Ascending aorta (tissue), 2 donors: Measurements from ENCODE around the gene SGSH. TPM values are rescaled to one million over a fixed set of nuclear protein-coding genes. Genes with fewer than 3 reads are reported as not detected.

Source experiments
- DNase-seq, 2 donors: peaks; one replicate each; pipeline ENCODE4 v3.0.0-alpha.2; 2019; ENCODE audit warnings: low spot score in 2 of 2
- H3K27ac ChIP-seq, 2 donors: fragments of 200-600 bp; sonication (generic); one replicate each; pipeline ENCODE4 v1.5.1; 2016 to 2017; ENCODE audit warnings: mild to moderate bottlenecking in 1 of 2
- H3K27me3 ChIP-seq: fragments of 200-600 bp; sonication (generic); one replicate; pipeline ENCODE4 v1.5.1; 2017
- H3K36me3 ChIP-seq, 2 donors: fragments of 200-600 bp; sonication (generic); one replicate each; pipeline ENCODE4 v1.5.1; 2016
- H3K4me1 ChIP-seq, 2 donors: fragments of 200-600 bp; sonication (generic); one replicate each; pipeline ENCODE4 v1.5.1; 2016 to 2017; ENCODE audit warnings: mild to moderate bottlenecking in 1 of 2
- H3K4me3 ChIP-seq, 2 donors: fragments of 200-600 bp; sonication (generic); one replicate each; pipeline ENCODE4 v1.5.1; 2016 to 2017; ENCODE audit warnings: mild to moderate bottlenecking in 1 of 2
- H3K9me3 ChIP-seq, 2 donors: fragments of 200-600 bp; sonication (generic); one replicate each; pipeline ENCODE4 v1.5.1; 2016
- intact Hi-C: fragments of 100-400 bp; cut with DNase I; formaldehyde crosslinking; loops from one replicate; pipeline ENCODE4 v1.15.1; 2023
- total RNA-seq: library from RNA; depleted of rRNA; stranded (reverse); fragments of >200 nt; gene quantifications from one replicate; pipeline ENCODE4 v1.1.0, GENCODE V29; 2016
- TF ChIP-seq, protein P1 (sequence below), 3 experiments: fragments of 200-600 bp in 2 of 3; fragments of 450-650 bp in 1 of 3; sonication (generic) in 2 of 3; IDR thresholded peaks; one replicate each; pipeline ENCODE4 v1.5.1; 2016 to 2019; ENCODE audit warnings: antibody characterized with exemption in 3 of 3, mild to moderate bottlenecking in 1 of 3, moderate library complexity in 1 of 3

Gene SGSH
- total RNA-seq, 1 donor from 2014 or later: 50.9 TPM

- intact Hi-C loops: no loop called here
- TF ChIP-seq, protein P1, sequence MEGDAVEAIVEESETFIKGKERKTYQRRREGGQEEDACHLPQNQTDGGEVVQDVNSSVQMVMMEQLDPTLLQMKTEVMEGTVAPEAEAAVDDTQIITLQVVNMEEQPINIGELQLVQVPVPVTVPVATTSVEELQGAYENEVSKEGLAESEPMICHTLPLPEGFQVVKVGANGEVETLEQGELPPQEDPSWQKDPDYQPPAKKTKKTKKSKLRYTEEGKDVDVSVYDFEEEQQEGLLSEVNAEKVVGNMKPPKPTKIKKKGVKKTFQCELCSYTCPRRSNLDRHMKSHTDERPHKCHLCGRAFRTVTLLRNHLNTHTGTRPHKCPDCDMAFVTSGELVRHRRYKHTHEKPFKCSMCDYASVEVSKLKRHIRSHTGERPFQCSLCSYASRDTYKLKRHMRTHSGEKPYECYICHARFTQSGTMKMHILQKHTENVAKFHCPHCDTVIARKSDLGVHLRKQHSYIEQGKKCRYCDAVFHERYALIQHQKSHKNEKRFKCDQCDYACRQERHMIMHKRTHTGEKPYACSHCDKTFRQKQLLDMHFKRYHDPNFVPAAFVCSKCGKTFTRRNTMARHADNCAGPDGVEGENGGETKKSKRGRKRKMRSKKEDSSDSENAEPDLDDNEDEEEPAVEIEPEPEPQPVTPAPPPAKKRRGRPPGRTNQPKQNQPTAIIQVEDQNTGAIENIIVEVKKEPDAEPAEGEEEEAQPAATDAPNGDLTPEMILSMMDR (IDR thresholded peaks at IDR 0.05): no peak
- no peaks in the 10 kb centered on the region for H3K4me1 ChIP-seq
- no peaks in the 10 kb centered on the region for H3K27me3 ChIP-seq
- no peak overlapping the region for H3K4me3 ChIP-seq
- no peak for DNase-seq
- no peak overlapping the region for H3K27ac ChIP-seq
- no peaks in the 10 kb centered on the region for H3K36me3 ChIP-seq
- H3K9me3 ChIP-seq: no peaks in the 10 kb centered on the region
Observed at GRCh38 chr17:80181431-80181830, 38.7 kb downstream of the SGSH start.

- no peaks in the 10 kb centered on the region for H3K4me1 ChIP-seq
- intact Hi-C loops: no loop called here
- no peaks in the 10 kb centered on the region for H3K36me3 ChIP-seq
- no peak for DNase-seq
- H3K27me3 ChIP-seq: no peaks in the 10 kb centered on the region
- no peak overlapping the region for H3K4me3 ChIP-seq
- TF ChIP-seq, protein P1 (IDR thresholded peaks at IDR 0.05): no peak
- H3K27ac ChIP-seq: no peak overlapping the region
- no peaks in the 10 kb centered on the region for H3K9me3 ChIP-seq
Observed at GRCh38 chr17:80180192-80180591, 39.9 kb downstream of the SGSH start.

GRCh38 chr17:80177986-80178595 lies 42.0 kb downstream of the SGSH start:
- intact Hi-C loops: no loop called here
- no peak overlapping the region for H3K27ac ChIP-seq
- TF ChIP-seq, protein P1 (IDR thresholded peaks at IDR 0.05): no peak
- H3K9me3 ChIP-seq: no peaks in the 10 kb centered on the region
- H3K27me3 ChIP-seq: no peaks in the 10 kb centered on the region
- H3K4me1 ChIP-seq: no peaks in the 10 kb centered on the region
- no peak for DNase-seq
- no peak overlapping the region for H3K4me3 ChIP-seq
- no peaks in the 10 kb centered on the region for H3K36me3 ChIP-seq

DNA sequence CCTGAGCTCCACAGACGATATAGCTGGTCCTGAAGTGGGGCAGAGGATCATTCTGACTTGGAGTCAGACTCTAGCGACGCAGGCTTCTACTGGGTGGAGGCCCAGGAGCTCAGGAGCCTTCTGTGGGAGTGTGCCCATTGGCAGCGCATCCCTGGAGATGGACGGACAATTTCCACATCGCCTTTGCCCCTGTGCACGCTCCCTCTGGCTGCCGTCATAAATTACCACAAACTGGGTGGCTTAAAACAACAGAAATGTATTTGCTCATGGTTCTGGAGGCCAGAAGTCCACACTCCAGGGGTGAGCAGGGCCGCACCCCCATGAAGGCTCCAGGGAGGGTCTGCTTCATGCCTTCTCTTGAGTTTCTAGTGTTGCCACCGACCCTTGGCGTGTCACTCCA lies 43.4 kb downstream of the SGSH start:
- no peaks in the 10 kb centered on the region for H3K9me3 ChIP-seq
- H3K27me3 ChIP-seq: no peaks in the 10 kb centered on the region
- H3K27ac ChIP-seq: no peak overlapping the region
- H3K4me1 ChIP-seq: no peaks in the 10 kb centered on the region
- H3K36me3 ChIP-seq: no peaks in the 10 kb centered on the region
- H3K4me3 ChIP-seq: no peak overlapping the region
- DNase-seq: no peak
- TF ChIP-seq, protein P1 (IDR thresholded peaks at IDR 0.05): no peak
- intact Hi-C loops: no loop called here

- intact Hi-C loops: no loop called here
- Histone ChIP-seq H3K9me3 (no peaks in the 10 kb centered on the region), H3K4me3 (no peak overlapping the region), H3K27me3 (no peaks in the 10 kb centered on the region), H3K36me3 (no peaks in the 10 kb centered on the region), H3K27ac (no peak overlapping the region), H3K4me1 (no peaks in the 10 kb centered on the region)
- TF ChIP-seq, protein P1 (IDR thresholded peaks at IDR 0.05): no peak
- DNase-seq: no peak
Observed at GRCh38 chr17:80173916-80174315, 46.2 kb downstream of the SGSH start.

DNA sequence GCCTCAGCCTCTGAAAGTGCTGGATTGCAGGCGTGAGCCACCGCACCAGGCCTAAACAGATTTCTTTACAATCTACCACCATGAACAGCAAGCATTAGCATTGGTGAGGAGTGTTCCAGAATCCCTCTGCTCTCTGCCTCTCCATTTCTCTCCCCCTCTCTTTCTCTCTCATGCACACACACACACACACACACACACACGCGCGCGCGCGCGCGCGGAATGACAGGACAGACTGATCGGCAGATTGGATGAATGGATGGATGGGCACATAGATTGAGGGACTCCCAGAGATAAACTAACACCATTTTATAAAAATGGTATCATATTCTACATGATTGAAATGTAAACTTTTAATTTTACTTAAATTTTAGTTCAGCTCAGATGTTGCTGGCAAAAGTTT lies 47.0 kb downstream of the SGSH start:
- H3K9me3 ChIP-seq: no peaks in the 10 kb centered on the region
- TF ChIP-seq, protein P1 (IDR thresholded peaks at IDR 0.05): no peak
- no peak overlapping the region for H3K4me3 ChIP-seq
- H3K4me1 ChIP-seq: no peaks in the 10 kb centered on the region
- H3K27ac ChIP-seq: no peak overlapping the region
- intact Hi-C loops: no loop called here
- no peaks in the 10 kb centered on the region for H3K27me3 ChIP-seq
- no peak for DNase-seq
- no peaks in the 10 kb centered on the region for H3K36me3 ChIP-seq
